ENCODE measurements around the gene PHF21A. TPM values are rescaled to one million over a fixed set of nuclear protein-coding genes. Genes with fewer than 3 reads are reported as not detected.

The PHF21A gene
- total and polyA plus RNA-seq, 2 of the 8 experiments (the other 6 are each of a cell fraction or from before 2014, with no cell fraction given) = 17.6 to 40.3 TPM

DNA sequence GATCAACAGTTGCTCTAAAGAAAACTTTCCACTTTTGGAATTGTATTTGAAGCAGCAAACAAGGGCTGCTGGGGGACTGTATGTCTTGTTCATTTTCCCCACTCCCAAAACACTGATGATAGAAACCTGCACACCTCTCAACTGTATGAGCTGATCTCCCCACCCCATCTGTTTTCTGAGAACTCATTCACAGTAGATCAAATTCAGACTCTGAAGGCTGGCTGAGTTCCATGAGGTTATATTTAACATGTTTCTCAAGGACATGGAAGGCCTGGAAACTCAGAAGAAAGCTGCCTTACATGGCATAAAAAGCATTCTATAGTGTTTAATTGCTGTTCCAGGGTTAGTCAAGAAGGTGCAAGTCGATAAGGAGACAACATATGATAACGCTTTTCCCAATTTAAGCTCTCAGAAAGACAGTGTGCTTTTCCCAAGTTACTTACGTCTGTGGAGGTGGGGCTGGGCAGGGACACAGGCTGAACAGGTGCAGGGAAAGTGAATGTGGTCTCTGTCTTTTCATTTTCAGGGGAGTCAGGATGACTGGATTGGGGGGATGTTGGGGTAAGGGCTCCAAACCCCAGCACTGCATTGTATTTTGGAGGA is 175.8 kb downstream of the PHF21A start:
- Histone ChIP-seq H4K20me1 (replicated peaks in 1 of 2; ENCODE audit: control insufficient read depth in 1 of 2, insufficient read depth in 2 of 2, low read length in 2 of 2) (no peaks in the 10 kb centered on the region), H2AFZ (ENCODE audit: low read length) (no peak overlapping the region), H3K23me2 (ENCODE audit: low read depth, low read length) (no peaks in the 10 kb centered on the region), H3K56ac (replicated peaks; ENCODE audit: insufficient read length, low read depth, low read length) (no peak overlapping the region), H3K9me3 (ENCODE audit: insufficient read depth in 2 of 2, low read depth in 1 of 2, low read length in 1 of 2) (no peaks in the 10 kb centered on the region), H2BK20ac (ENCODE audit: low read length) (no peak overlapping the region), H2AK5ac (ENCODE audit: low read depth, low read length) (no peak overlapping the region), H3K27me3 (replicated peaks in 1 of 4; ENCODE audit: control insufficient read depth in 3 of 4, extremely low read depth in 1 of 4, insufficient read depth in 3 of 4, low read length in 3 of 4) (no peaks in the 10 kb centered on the region), H3K79me2 (ENCODE audit: control insufficient read depth in 1 of 2, insufficient read depth in 2 of 2, low read length in 2 of 2) (no peaks in the 10 kb centered on the region), H3K4me1 (replicated peaks in 1 of 4; ENCODE audit: control insufficient read depth in 3 of 4, insufficient read depth in 4 of 4, low read length in 3 of 4) (no peaks in the 10 kb centered on the region), H3K27ac (ENCODE audit: low read depth, low read length) (no peak overlapping the region), H2BK5ac (ENCODE audit: low read depth, low read length) (no peak overlapping the region), H2BK12ac (ENCODE audit: low read depth, low read length) (no peak overlapping the region), H4K91ac (replicated peaks; ENCODE audit: insufficient read length, low read length) (no peak overlapping the region), H3K9ac (replicated peaks in 1 of 4; ENCODE audit: extremely low read depth in 1 of 4, low read depth in 3 of 4, low read length in 3 of 4) (no peak overlapping the region), H4K8ac (ENCODE audit: extremely low read depth, insufficient read depth, low read length) (no peak overlapping the region), H4K5ac (ENCODE audit: insufficient read length, low read depth, low read length) (no peak overlapping the region), H3K79me1 (ENCODE audit: low read depth, low read length) (no peaks in the 10 kb centered on the region), H3K4me2 (ENCODE audit: insufficient read depth in 1 of 2, low read depth in 2 of 2, low read length in 2 of 2) (no peak overlapping the region), H3K4ac (replicated peaks; ENCODE audit: insufficient read length, low read depth, low read length) (no peak overlapping the region), H3K14ac (ENCODE audit: insufficient read length) (no peak overlapping the region), H3K18ac (ENCODE audit: extremely low read depth, low read length) (no peak overlapping the region), H2BK120ac (replicated peaks; ENCODE audit: low read depth, low read length) (no peak overlapping the region), H3K4me3 (ENCODE audit: extremely low read depth in 1 of 4, insufficient read depth in 2 of 4, low read depth in 3 of 4, low read length in 4 of 4) (no peak overlapping the region), H3K23ac (ENCODE audit: insufficient read length) (no peak overlapping the region), H3K36me3 (ENCODE audit: control insufficient read depth in 2 of 4, insufficient read depth in 4 of 4, low read length in 3 of 4) (peaks cover 0 to 40% (median 29%) of the 10 kb centered on the region in 4 experiments), H2BK15ac (ENCODE audit: low read length) (no peak overlapping the region)
- no peak for DNase-seq (ENCODE audit: low read depth in 1 of 2, low spot score in 2 of 2)
- 95% methylated on average over 3 of the region's 3 CpGs; no CpG with 5 or more reads in 1 of the 2 experiments for WGBS, 2 experiments (ENCODE audit: extremely low coverage in 1 of 2, insufficient coverage in 1 of 2, insufficient read length in 1 of 2, insufficient replicate concordance in 2 of 2, low coverage in 1 of 2, low lambda C conversion rate in 2 of 2, missing lambda C conversion rate in 1 of 2)
- ChIA-PET POLR2A (ENCODE audit: partially characterized antibody) (interaction anchor here (0.8 to 1.5 kb wide), 4 partner anchors 13 to 44 kb away, joined by 3 to 5 read pairs (median 3); partner anchors contain the start of gene LARGE2), CTCF (ENCODE audit: partially characterized antibody) (interaction anchor here (0.6 to 2.8 kb wide), 4 partner anchors 9 to 53 kb away, joined by 3 to 15 read pairs (median 4); no protein-coding TSS in a partner anchor)
- TF ChIP-seq TCF12 (IDR thresholded peaks at IDR 0.05; ENCODE audit: low read depth, low read length) = no peak
- no peak for TF ChIP-seq BRCA1 (IDR thresholded peaks at IDR 0.05; ENCODE audit: low read depth, low read length)
- no peak for TF ChIP-seq MAFK (IDR thresholded peaks at IDR 0.05; ENCODE audit: low read depth, low read length)
- TF ChIP-seq RNF2 (IDR thresholded peaks at IDR 0.05; ENCODE audit: borderline replicate concordance, low read depth, low read length, missing control alignments, poor library complexity, severe bottlenecking) = no peak
- no peak for TF ChIP-seq POU5F1 (IDR thresholded peaks at IDR 0.05; ENCODE audit: low read depth, low read length)
- TF ChIP-seq HDAC2 (IDR thresholded peaks at IDR 0.05; ENCODE audit: borderline replicate concordance in 1 of 2, low read depth in 2 of 2, low read length in 2 of 2) = no peak
- no peak for FAIRE-seq
